ENCODE measurements around the gene APBA2. TPM values are rescaled to one million over a fixed set of nuclear protein-coding genes. Genes with fewer than 3 reads are reported as not detected.

Gene APBA2
- total RNA-seq, 2 donors from 2014 or later, result 9.1 to 9.8 TPM

DNA sequence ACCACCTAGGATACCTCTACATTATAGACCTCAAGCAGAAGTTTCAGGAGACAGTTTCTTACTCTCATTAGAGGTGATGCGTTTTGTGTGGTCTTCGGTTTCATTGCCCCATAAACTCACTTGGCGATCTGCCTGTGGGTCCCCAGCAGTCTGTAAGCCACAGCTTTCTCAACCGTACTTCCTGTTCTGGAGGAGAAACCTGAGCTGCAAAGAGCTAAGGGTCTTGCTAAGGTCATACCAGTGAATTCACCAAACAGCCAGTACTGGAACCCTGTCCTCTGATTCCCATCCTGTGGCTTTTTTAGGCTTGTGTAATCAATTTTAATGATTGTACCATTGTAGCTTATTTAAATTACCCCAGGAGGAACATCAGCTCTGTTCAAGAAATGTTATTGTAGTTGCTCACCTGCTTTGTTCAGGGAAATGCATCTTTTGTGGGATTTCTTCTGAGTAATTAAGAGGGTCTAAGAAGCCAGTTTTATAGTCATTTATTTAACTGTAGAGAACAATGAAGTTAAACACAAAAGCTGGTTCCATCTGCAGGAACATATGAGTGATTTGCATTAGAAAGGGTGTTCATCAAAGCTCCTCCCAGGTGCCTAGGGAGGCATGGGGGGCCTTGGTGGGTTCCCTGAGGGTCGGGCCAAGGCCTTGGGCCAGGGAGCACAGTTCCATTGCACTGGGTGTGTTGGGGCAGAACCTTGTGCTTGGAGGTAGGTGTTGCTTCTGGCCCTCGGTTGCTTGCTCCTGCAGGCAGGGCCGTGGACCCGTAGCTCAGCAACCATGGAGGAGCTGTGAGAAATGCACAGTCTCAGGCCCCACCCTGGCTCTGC, 69.6 kb downstream of the APBA2 start:
- no peaks in the 10 kb centered on the region for H3K27me3 Mint-ChIP-seq (ENCODE audit: low read depth)
- H3K9me3 Mint-ChIP-seq, result no peaks in the 10 kb centered on the region

GRCh38 chr15:28955993-28956421, 70.2 kb downstream of the APBA2 start:
- DNase-seq, result no peak
- peaks cover 0 to 2% of the 10 kb centered on the region in 2 donors for H3K36me3 Mint-ChIP-seq (ENCODE audit: insufficient read depth in 2 of 2)
- H3K4me3 Mint-ChIP-seq, result no peak overlapping the region
- H3K27me3 Mint-ChIP-seq (ENCODE audit: low read depth), result no peaks in the 10 kb centered on the region
- ATAC-seq (replicated peaks in 1 of 2), result peak in 1 of 2 donors; percentile 10
- no peak overlapping the region for H3K27ac Mint-ChIP-seq
- no peaks in the 10 kb centered on the region for H3K9me3 Mint-ChIP-seq
- H3K4me1 Mint-ChIP-seq (ENCODE audit: low read depth), result peaks cover 49% of the 10 kb centered on the region

More for the DNA sequence above, 69.6 kb downstream of the APBA2 start:
- Mint-ChIP-seq H3K4me3 (peak overlapping the region; percentile 59), H3K27ac (no peak overlapping the region), H3K4me1 (ENCODE audit: low read depth) (peaks cover 44% of the 10 kb centered on the region), H3K36me3 (ENCODE audit: insufficient read depth in 2 of 2) (peaks cover 0 to 2% of the 10 kb centered on the region in 2 donors)
- DNase-seq, result peak; percentile 25 to 41
- ATAC-seq (replicated peaks in 1 of 2), result peak; percentile 78 to 82

DNA sequence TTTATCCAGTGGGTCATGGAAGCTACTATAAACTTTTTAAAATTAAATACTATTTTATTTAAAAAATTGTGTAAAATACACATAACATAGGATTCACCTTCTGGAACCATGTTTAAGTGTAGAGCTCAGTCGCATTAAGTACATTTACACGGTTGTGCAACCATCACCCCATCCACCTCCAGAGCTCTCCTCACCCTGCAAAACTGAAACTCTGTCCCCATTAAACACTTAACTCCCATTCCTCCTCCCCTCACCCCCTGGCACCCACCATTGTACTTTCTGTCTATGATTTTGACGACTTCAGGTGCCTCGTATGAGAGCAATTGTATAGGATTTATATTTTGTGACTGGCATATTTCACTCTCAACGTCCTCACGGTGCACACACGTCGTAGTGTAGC, 70.7 kb downstream of the APBA2 start:
- Mint-ChIP-seq H3K4me1 (ENCODE audit: low read depth) (peaks cover 53% of the 10 kb centered on the region), H3K4me3 (no peak overlapping the region), H3K27me3 (ENCODE audit: low read depth) (no peaks in the 10 kb centered on the region), H3K36me3 (ENCODE audit: insufficient read depth in 2 of 2) (peaks cover 0 to 2% of the 10 kb centered on the region in 2 donors), H3K9me3 (no peaks in the 10 kb centered on the region), H3K27ac (no peak overlapping the region)
- ATAC-seq (replicated peaks in 1 of 2) (no peak), DNase-seq (no peak)

- Mint-ChIP-seq H3K4me1 (ENCODE audit: low read depth) (peaks cover 53% of the 10 kb centered on the region), H3K27me3 (ENCODE audit: low read depth) (no peaks in the 10 kb centered on the region), H3K27ac (no peak overlapping the region), H3K4me3 (no peak overlapping the region), H3K36me3 (ENCODE audit: insufficient read depth in 2 of 2) (peaks cover 0 to 2% of the 10 kb centered on the region in 2 donors), H3K9me3 (no peaks in the 10 kb centered on the region)
- DNase-seq (no peak), ATAC-seq (replicated peaks in 1 of 2) (no peak)
Measured at GRCh38 chr15:28957606-28958498, 72.1 kb downstream of the APBA2 start.

DNA sequence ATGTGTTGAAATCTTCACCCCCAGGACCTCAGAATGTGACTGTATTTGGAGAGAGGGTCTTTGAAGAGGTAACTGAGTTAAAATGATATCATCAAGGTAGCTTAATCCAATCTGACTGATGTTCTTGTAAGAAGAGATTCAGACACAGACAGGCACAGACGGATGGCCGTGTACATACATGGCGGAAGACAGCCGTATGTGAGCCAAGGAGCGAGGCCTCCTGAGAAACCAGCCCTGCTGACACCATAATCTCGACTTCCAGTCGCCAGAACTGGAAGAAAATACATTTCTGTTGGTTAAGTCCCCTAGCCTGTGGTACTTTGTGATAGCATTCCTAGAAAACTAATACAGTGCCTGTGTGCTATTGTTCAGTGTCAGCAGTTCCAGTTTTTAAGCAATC, 73.6 kb downstream of the APBA2 start:
- Mint-ChIP-seq H3K4me1 (ENCODE audit: low read depth) (peaks cover 52% of the 10 kb centered on the region), H3K36me3 (ENCODE audit: insufficient read depth in 2 of 2) (peaks cover 0 to 2% of the 10 kb centered on the region in 2 donors), H3K9me3 (no peaks in the 10 kb centered on the region), H3K4me3 (no peak overlapping the region), H3K27me3 (ENCODE audit: low read depth) (no peaks in the 10 kb centered on the region), H3K27ac (no peak overlapping the region)
- DNase-seq, result no peak
- no peak for ATAC-seq (replicated peaks in 1 of 2)

DNA sequence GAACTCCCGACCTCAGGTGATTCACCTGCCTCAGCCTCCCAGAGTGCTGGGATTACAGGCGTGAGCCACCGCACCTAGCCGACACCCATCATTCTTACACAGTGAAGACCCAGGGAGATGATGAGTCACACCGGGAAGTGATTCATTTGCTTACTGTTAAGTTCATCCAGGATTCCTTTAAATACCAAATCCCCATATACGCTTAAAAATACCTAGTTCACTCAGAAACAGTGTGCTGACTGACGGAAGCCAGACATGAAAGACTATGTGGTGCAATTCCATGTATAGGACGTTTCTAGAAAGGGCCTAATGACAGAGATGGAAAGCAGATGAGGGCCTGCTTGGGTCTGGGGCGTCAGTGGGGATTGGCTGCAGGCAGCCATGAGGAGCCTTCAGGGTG, 75.2 kb downstream of the APBA2 start:
- DNase-seq (no peak), ATAC-seq (replicated peaks in 1 of 2) (no peak)
- no peaks in the 10 kb centered on the region for H3K9me3 Mint-ChIP-seq
- H3K27me3 Mint-ChIP-seq (ENCODE audit: low read depth), result no peaks in the 10 kb centered on the region
- no peak overlapping the region for H3K4me3 Mint-ChIP-seq
- H3K36me3 Mint-ChIP-seq (ENCODE audit: insufficient read depth in 2 of 2), result peaks cover 0 to 2% of the 10 kb centered on the region in 2 donors
- peaks cover 42% of the 10 kb centered on the region for H3K4me1 Mint-ChIP-seq (ENCODE audit: low read depth)
- no peak overlapping the region for H3K27ac Mint-ChIP-seq

GRCh38 chr15:28961391-28961790, 75.6 kb downstream of the APBA2 start:
- no peak for DNase-seq
- H3K4me3 Mint-ChIP-seq, result no peak overlapping the region
- H3K9me3 Mint-ChIP-seq, result no peaks in the 10 kb centered on the region
- ATAC-seq (replicated peaks in 1 of 2), result no peak
- peaks cover 46% of the 10 kb centered on the region for H3K4me1 Mint-ChIP-seq (ENCODE audit: low read depth)
- H3K36me3 Mint-ChIP-seq (ENCODE audit: insufficient read depth in 2 of 2), result peaks cover 0 to 2% of the 10 kb centered on the region in 2 donors
- H3K27me3 Mint-ChIP-seq (ENCODE audit: low read depth), result no peaks in the 10 kb centered on the region
- no peak overlapping the region for H3K27ac Mint-ChIP-seq

DNA sequence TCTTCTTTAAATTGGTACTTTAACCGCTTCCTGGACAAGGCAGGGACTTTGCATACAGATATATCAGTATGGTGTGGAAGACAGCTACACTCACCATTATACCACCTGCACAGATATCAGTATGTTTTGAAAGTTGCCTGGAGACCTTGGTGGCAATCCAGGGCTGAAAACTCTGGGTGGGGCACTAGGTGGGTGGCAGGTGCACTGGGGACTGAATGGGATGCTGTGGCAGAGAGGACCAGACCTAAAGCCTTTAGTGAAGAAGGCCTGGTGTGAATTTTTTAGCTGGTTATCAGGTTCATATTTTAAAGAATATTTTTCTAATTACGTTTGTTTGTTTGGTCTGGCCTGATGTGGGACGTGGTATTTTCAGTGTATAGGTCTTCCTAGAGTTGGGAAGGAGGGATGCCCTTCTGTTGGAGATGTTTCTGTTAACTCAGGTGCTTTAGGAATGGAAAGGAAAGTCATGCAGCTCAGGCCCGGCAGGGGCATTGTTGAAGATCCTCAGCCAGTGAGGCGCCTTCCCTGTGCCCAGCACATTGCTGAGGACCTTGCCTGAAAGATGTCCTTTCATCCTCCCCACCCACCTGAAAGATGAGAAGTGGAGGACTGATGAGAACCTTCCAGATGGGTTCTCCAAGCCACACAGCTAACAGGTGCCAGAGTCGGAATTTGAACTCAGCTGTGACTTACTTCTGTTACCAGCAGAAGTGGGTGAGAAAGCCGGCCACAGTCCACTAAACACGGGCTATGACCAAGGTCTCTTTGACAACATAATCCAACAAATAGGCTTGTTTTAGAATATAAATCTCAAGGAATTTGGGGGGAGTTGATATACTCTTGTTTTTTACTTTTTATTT, 77.3 kb downstream of the APBA2 start:
- DNase-seq (peak in 1 of 2 donors; percentile 45), ATAC-seq (replicated peaks in 1 of 2) (peak; percentile 39 to 81)
- Mint-ChIP-seq H3K27me3 (ENCODE audit: low read depth) (no peaks in the 10 kb centered on the region), H3K4me1 (ENCODE audit: low read depth) (peaks cover 47% of the 10 kb centered on the region), H3K9me3 (no peaks in the 10 kb centered on the region), H3K27ac (peak overlapping the region; percentile 57), H3K36me3 (ENCODE audit: insufficient read depth in 2 of 2) (peaks cover 0 to 2% of the 10 kb centered on the region in 2 donors), H3K4me3 (peak overlapping the region in 1 of 2 donors; percentile 61)

DNA sequence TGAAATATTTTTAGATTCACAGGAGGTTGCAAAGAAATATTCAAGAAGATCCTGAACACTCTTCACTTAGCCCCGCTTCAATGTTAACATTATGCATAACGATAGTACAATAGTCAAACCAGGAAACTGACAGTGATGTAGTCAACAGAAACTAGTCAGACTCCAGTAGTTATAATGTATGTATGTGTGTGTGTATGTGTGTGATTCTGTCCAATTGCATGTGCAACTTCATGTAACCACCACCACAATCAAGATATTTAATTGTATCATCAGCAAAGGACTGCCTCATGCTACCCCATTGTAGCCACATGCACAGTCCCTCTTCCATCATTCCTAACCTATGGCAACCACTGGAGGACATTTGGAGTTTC, 77.9 kb downstream of the APBA2 start:
- H3K9me3 Mint-ChIP-seq, result no peaks in the 10 kb centered on the region
- peaks cover 41% of the 10 kb centered on the region for H3K4me1 Mint-ChIP-seq (ENCODE audit: low read depth)
- H3K27me3 Mint-ChIP-seq (ENCODE audit: low read depth), result no peaks in the 10 kb centered on the region
- H3K4me3 Mint-ChIP-seq, result no peak overlapping the region
- peak overlapping the region; percentile 56 for H3K27ac Mint-ChIP-seq
- peaks cover 0 to 2% of the 10 kb centered on the region in 2 donors for H3K36me3 Mint-ChIP-seq (ENCODE audit: insufficient read depth in 2 of 2)
- ATAC-seq (replicated peaks in 1 of 2), result peak; percentile 88 to 92
- DNase-seq, result peak in 1 of 2 donors; percentile 13

- H3K36me3 Mint-ChIP-seq (ENCODE audit: insufficient read depth in 2 of 2), result no peaks in the 10 kb centered on the region
- H3K4me1 Mint-ChIP-seq (ENCODE audit: low read depth), result peaks cover 41% of the 10 kb centered on the region
- no peaks in the 10 kb centered on the region for H3K9me3 Mint-ChIP-seq
- ATAC-seq (replicated peaks in 1 of 2) (no peak), DNase-seq (no peak)
- no peaks in the 10 kb centered on the region for H3K27me3 Mint-ChIP-seq (ENCODE audit: low read depth)
- peak overlapping the region; percentile 56 for H3K27ac Mint-ChIP-seq
- H3K4me3 Mint-ChIP-seq, result no peak overlapping the region
Measured at GRCh38 chr15:28964098-28964497, 78.3 kb downstream of the APBA2 start.

GRCh38 chr15:28967066-28967465, 81.3 kb downstream of the APBA2 start:
- Mint-ChIP-seq H3K36me3 (ENCODE audit: insufficient read depth in 2 of 2) (no peaks in the 10 kb centered on the region), H3K27me3 (ENCODE audit: low read depth) (no peaks in the 10 kb centered on the region), H3K4me3 (no peak overlapping the region), H3K9me3 (no peaks in the 10 kb centered on the region), H3K4me1 (ENCODE audit: low read depth) (peaks cover 32% of the 10 kb centered on the region), H3K27ac (peak overlapping the region; percentile 9)
- DNase-seq (no peak), ATAC-seq (replicated peaks in 1 of 2) (no peak)

DNA sequence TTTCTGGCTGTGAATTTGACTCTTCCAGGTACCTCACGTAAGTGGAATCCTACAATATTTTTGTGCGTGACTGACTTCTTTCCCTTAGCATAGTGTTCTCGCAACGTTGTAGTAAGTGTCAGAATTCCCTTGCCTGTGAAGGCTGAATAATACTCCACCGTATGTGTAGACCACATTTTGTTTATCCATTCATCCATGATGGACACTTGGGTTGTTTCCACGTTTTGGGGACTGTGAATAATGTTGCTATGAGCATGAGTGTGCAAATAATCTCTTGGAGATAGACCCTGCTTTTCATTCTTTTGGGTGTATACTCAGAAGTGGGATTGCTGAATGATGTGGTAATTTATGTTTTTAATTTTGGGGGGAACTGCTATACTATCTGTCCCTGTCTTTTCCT, 82.2 kb downstream of the APBA2 start:
- Mint-ChIP-seq H3K36me3 (ENCODE audit: insufficient read depth in 2 of 2) (no peaks in the 10 kb centered on the region), H3K27me3 (ENCODE audit: low read depth) (no peaks in the 10 kb centered on the region), H3K4me3 (no peak overlapping the region), H3K9me3 (no peaks in the 10 kb centered on the region), H3K27ac (no peak overlapping the region), H3K4me1 (ENCODE audit: low read depth) (peaks cover 28% of the 10 kb centered on the region)
- DNase-seq, result no peak
- no peak for ATAC-seq (replicated peaks in 1 of 2)
